HEK293 (cell line): ENCODE results near the gene IGSF21.
A peak's percentile ranks its signal among the peaks of the same experiment; 100 is the strongest.

Source experiments
- GLI4 ChIP-seq: fragments of 450-650 bp; formaldehyde crosslinking; IDR thresholded peaks from 2 replicates; pipeline ENCODE4 v1.5.1; 2016; ENCODE audit warnings: missing biosample characterization, missing genetic modification characterization
- PATZ1 ChIP-seq: fragments of 450-650 bp; formaldehyde crosslinking; IDR thresholded peaks from 2 replicates; pipeline ENCODE4 v1.5.1; 2016; ENCODE audit warnings: missing biosample characterization, missing genetic modification characterization
- PRDM4 ChIP-seq: fragments of 450-650 bp; formaldehyde crosslinking; IDR thresholded peaks from 2 replicates; pipeline ENCODE4 v1.5.1; 2017; ENCODE audit warnings: missing biosample characterization, missing genetic modification characterization
- YY1 ChIP-seq: fragments of 450-650 bp; formaldehyde crosslinking; IDR thresholded peaks from 2 replicates; pipeline ENCODE4 v1.5.1; 2018; ENCODE audit warnings: missing biosample characterization, missing genetic modification characterization
- ZBTB7A ChIP-seq: fragments of 450-650 bp; formaldehyde crosslinking; IDR thresholded peaks from 2 replicates; pipeline ENCODE4 v1.5.1; 2016; ENCODE audit warnings: low read depth, missing biosample characterization, missing genetic modification characterization
- ZEB2 ChIP-seq: fragments of 450-650 bp; formaldehyde crosslinking; IDR thresholded peaks from 2 replicates; pipeline ENCODE4 v1.5.1; 2016; ENCODE audit warnings: missing biosample characterization, missing genetic modification characterization
- ZIC2 ChIP-seq: fragments of 450-650 bp; formaldehyde crosslinking; IDR thresholded peaks from 2 replicates; pipeline ENCODE4 v1.5.1; 2016; ENCODE audit warnings: missing biosample characterization, missing genetic modification characterization
- ZNF10 ChIP-seq: fragments of 450-650 bp; formaldehyde crosslinking; IDR thresholded peaks from 2 replicates; pipeline ENCODE4 v1.5.1; 2017; ENCODE audit warnings: missing biosample characterization, missing genetic modification characterization
- ZNF335 ChIP-seq: fragments of 450-650 bp; formaldehyde crosslinking; conservative IDR thresholded peaks from 2 replicates; pipeline ENCODE4 v1.5.1; 2016; ENCODE audit warnings: missing biosample characterization, missing genetic modification characterization
- ZNF394 ChIP-seq: fragments of 450-650 bp; formaldehyde crosslinking; IDR thresholded peaks from 2 replicates; pipeline ENCODE4 v1.5.1; 2016; ENCODE audit warnings: missing biosample characterization, missing genetic modification characterization, mild to moderate bottlenecking, moderate library complexity, borderline replicate concordance
- ZNF670 ChIP-seq: fragments of 450-650 bp; formaldehyde crosslinking; IDR thresholded peaks from 2 replicates; pipeline ENCODE4 v1.5.1; 2016; ENCODE audit warnings: missing biosample characterization, missing genetic modification characterization, low read depth
- ZNF701 ChIP-seq: fragments of 450-650 bp; formaldehyde crosslinking; IDR thresholded peaks from 2 replicates; pipeline ENCODE4 v1.5.1; 2016; ENCODE audit warnings: missing biosample characterization, missing genetic modification characterization
- ZNF76 ChIP-seq: fragments of 450-650 bp; formaldehyde crosslinking; IDR thresholded peaks from 2 replicates; pipeline ENCODE4; 2016; ENCODE audit warnings: low read depth, missing biosample characterization, missing genetic modification characterization, borderline replicate concordance
- ZNF776 ChIP-seq: fragments of 450-650 bp; formaldehyde crosslinking; IDR thresholded peaks from 2 replicates; pipeline ENCODE4 v1.5.0; 2017; ENCODE audit warnings: missing biosample characterization, missing genetic modification characterization, borderline replicate concordance
- TF ChIP-seq, protein P1 (sequence below): fragments of 450-650 bp; formaldehyde crosslinking; IDR thresholded peaks from 2 replicates; pipeline ENCODE4 v1.5.1; 2016; ENCODE audit warnings: missing biosample characterization, missing genetic modification characterization
- TF ChIP-seq, protein P2 (sequence below): fragments of 450-650 bp; formaldehyde crosslinking; IDR thresholded peaks from 2 replicates; pipeline ENCODE4 v1.5.1; 2016; ENCODE audit warnings: missing biosample characterization, missing genetic modification characterization
- TF ChIP-seq, protein P3 (sequence below): fragments of 450-650 bp; formaldehyde crosslinking; IDR thresholded peaks from 2 replicates; pipeline ENCODE4 v1.5.1; 2016; ENCODE audit warnings: missing biosample characterization, missing genetic modification characterization

Gene IGSF21

DNA sequence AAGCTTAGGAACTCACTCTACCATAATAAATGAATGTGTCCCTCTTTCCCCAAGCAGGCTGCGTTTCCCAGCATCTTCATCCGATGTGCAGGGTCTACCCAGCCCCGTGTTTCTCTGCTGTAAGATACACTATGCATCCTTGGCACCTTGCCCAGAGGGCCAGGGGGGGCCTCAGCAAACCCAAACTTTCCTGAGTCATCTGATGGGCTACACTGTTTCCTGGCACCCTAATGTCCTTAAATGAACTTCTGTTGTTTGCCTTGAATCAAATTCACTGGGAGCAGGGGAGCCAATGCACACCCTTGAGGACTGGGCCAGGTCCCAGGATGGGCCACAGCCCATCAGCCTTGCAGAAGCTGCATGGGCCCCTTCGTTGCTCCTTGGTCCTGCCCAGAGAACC is 145.5 kb downstream of the IGSF21 start (continued):
- TF ChIP-seq, protein P1, sequence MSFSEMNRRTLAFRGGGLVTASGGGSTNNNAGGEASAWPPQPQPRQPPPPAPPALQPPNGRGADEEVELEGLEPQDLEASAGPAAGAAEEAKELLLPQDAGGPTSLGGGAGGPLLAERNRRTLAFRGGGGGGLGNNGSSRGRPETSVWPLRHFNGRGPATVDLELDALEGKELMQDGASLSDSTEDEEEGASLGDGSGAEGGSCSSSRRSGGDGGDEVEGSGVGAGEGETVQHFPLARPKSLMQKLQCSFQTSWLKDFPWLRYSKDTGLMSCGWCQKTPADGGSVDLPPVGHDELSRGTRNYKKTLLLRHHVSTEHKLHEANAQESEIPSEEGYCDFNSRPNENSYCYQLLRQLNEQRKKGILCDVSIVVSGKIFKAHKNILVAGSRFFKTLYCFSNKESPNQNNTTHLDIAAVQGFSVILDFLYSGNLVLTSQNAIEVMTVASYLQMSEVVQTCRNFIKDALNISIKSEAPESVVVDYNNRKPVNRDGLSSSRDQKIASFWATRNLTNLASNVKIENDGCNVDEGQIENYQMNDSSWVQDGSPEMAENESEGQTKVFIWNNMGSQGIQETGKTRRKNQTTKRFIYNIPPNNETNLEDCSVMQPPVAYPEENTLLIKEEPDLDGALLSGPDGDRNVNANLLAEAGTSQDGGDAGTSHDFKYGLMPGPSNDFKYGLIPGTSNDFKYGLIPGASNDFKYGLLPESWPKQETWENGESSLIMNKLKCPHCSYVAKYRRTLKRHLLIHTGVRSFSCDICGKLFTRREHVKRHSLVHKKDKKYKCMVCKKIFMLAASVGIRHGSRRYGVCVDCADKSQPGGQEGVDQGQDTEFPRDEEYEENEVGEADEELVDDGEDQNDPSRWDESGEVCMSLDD (tag by site-specific recombination): no peak
- TF ChIP-seq YY1 (tag by site-specific recombination) (no peak), ZNF394 (tag by site-specific recombination) (no peak), ZNF76 (tag by site-specific recombination) (no peak), ZEB2 (tag by site-specific recombination) (no peak), GLI4 (tag by site-specific recombination) (no peak), ZNF335 (tag by site-specific recombination) (no peak), PATZ1 (tag by site-specific recombination) (no peak), PRDM4 (tag by site-specific recombination) (peak; percentile 81), ZBTB7A (tag by site-specific recombination) (no peak), ZNF670 (tag by site-specific recombination) (no peak), ZNF701 (tag by site-specific recombination) (no peak), ZNF10 (tag by site-specific recombination) (no peak), ZIC2 (tag by site-specific recombination) (0 out of 2 replicates have a peak, but pooled peaks have one; percentile 21), ZNF776 (no peak)
- TF ChIP-seq, protein P2, sequence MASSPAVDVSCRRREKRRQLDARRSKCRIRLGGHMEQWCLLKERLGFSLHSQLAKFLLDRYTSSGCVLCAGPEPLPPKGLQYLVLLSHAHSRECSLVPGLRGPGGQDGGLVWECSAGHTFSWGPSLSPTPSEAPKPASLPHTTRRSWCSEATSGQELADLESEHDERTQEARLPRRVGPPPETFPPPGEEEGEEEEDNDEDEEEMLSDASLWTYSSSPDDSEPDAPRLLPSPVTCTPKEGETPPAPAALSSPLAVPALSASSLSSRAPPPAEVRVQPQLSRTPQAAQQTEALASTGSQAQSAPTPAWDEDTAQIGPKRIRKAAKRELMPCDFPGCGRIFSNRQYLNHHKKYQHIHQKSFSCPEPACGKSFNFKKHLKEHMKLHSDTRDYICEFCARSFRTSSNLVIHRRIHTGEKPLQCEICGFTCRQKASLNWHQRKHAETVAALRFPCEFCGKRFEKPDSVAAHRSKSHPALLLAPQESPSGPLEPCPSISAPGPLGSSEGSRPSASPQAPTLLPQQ (tag by site-specific recombination): no peak
- TF ChIP-seq, protein P3, sequence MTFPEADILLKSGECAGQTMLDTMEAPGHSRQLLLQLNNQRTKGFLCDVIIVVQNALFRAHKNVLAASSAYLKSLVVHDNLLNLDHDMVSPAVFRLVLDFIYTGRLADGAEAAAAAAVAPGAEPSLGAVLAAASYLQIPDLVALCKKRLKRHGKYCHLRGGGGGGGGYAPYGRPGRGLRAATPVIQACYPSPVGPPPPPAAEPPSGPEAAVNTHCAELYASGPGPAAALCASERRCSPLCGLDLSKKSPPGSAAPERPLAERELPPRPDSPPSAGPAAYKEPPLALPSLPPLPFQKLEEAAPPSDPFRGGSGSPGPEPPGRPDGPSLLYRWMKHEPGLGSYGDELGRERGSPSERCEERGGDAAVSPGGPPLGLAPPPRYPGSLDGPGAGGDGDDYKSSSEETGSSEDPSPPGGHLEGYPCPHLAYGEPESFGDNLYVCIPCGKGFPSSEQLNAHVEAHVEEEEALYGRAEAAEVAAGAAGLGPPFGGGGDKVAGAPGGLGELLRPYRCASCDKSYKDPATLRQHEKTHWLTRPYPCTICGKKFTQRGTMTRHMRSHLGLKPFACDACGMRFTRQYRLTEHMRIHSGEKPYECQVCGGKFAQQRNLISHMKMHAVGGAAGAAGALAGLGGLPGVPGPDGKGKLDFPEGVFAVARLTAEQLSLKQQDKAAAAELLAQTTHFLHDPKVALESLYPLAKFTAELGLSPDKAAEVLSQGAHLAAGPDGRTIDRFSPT (tag by site-specific recombination): no peak
- TF ChIP-seq, all 188 proteins: peak for 3
